ENCODE results near the gene HOPX. TPM values are rescaled to one million over a fixed set of nuclear protein-coding genes. Genes with fewer than 3 reads are reported as not detected.

HOPX gene
- total RNA-seq, 4 donors from 2014 or later: 0.94 to 5.8 (median 2.1) TPM

GRCh38 chr4:56653461-56654237, 27.4 kb downstream of the HOPX start:
- TF ChIP-seq CTCF (IDR thresholded peaks at IDR 0.05; ENCODE audit: low read depth): no peak

GRCh38 chr4:56652196-56652595, 28.9 kb downstream of the HOPX start:
- no peak for TF ChIP-seq CTCF (IDR thresholded peaks at IDR 0.05; ENCODE audit: low read depth)

GRCh38 chr4:56651056-56651350, 30.1 kb downstream of the HOPX start:
- TF ChIP-seq CTCF (IDR thresholded peaks at IDR 0.05; ENCODE audit: low read depth): no peak

- no peak for TF ChIP-seq CTCF (IDR thresholded peaks at IDR 0.05; ENCODE audit: low read depth)
These were observed 30.6 kb downstream of the HOPX start for GRCh38 chr4:56650262-56651055.

- no peak for TF ChIP-seq CTCF (IDR thresholded peaks at IDR 0.05; ENCODE audit: low read depth)
These were observed 31.4 kb downstream of the HOPX start for GRCh38 chr4:56649445-56650261.

- TF ChIP-seq CTCF (IDR thresholded peaks at IDR 0.05; ENCODE audit: low read depth): no peak
These were observed 32.3 kb downstream of the HOPX start for GRCh38 chr4:56648824-56649151.
